Endodermal cell (in vitro differentiated cells): ENCODE measurements around the gene RBM24. TPM values are rescaled to one million over a fixed set of nuclear protein-coding genes. Genes with fewer than 3 reads are reported as not detected.

Experiments
- DNase-seq: peaks from one replicate; pipeline ENCODE4 v3.0.0-alpha.2; 2017
- H3K27ac ChIP-seq: 2 replicates; pipeline ENCODE4 v1.5.1; 2013; ENCODE audit warnings: mild to moderate bottlenecking, low read depth, low read length, moderate library complexity
- H3K27me3 ChIP-seq: 2 replicates; pipeline ENCODE4 v1.6.1; 2013; ENCODE audit warnings: mild to moderate bottlenecking, low read length, moderate library complexity; ENCODE audit not compliant: insufficient read depth, control insufficient read depth, poor library complexity, severe bottlenecking
- H3K36me3 ChIP-seq: 2 replicates; pipeline ENCODE4 v1.7.0; 2013; ENCODE audit warnings: mild to moderate bottlenecking, low read length, moderate library complexity; ENCODE audit not compliant: control insufficient read depth, insufficient read depth
- H3K4me1 ChIP-seq: one replicate; pipeline ENCODE4 v1.7.0; 2013; ENCODE audit warnings: low read length; ENCODE audit not compliant: control insufficient read depth, insufficient read depth
- H3K4me3 ChIP-seq: 2 replicates; pipeline ENCODE4 v1.5.1; 2013; ENCODE audit warnings: mild to moderate bottlenecking, low read length, moderate library complexity
- H3K9ac ChIP-seq: 2 replicates; pipeline ENCODE4 v1.6.1; 2013; ENCODE audit warnings: mild to moderate bottlenecking, low read length, moderate library complexity; ENCODE audit not compliant: poor library complexity, severe bottlenecking; ENCODE audit errors: extremely low read depth
- H3K9me3 ChIP-seq: 2 replicates; pipeline ENCODE4 v1.6.1; 2013; ENCODE audit warnings: mild to moderate bottlenecking, low read length, moderate library complexity; ENCODE audit not compliant: control insufficient read depth
- H3K27ac Mint-ChIP-seq: 2 replicates; pipeline ENCODE4 v1.8.0; 2020; ENCODE audit warnings: mixed read lengths
- H3K27me3 Mint-ChIP-seq: 2 replicates; pipeline ENCODE4 v1.8.0; 2021; ENCODE audit warnings: mild to moderate bottlenecking, mixed read lengths; ENCODE audit not compliant: insufficient read depth
- H3K36me3 Mint-ChIP-seq: 2 replicates; pipeline ENCODE4 v1.8.0; 2020; ENCODE audit warnings: low read depth, mixed read lengths
- H3K4me1 Mint-ChIP-seq: 2 replicates; pipeline ENCODE4 v1.8.0; 2020; ENCODE audit warnings: mixed read lengths
- H3K4me3 Mint-ChIP-seq: 2 replicates; pipeline ENCODE4 v1.8.0; 2020; ENCODE audit warnings: mild to moderate bottlenecking, moderate library complexity, mixed read lengths
- H3K9me3 Mint-ChIP-seq: 2 replicates; pipeline ENCODE4 v1.8.0; 2020; ENCODE audit warnings: mild to moderate bottlenecking, mixed read lengths
- CTCF ChIP-seq: fragments of 200-600 bp; sonication (generic); conservative IDR thresholded peaks from 2 replicates; pipeline ENCODE4 v1.5.0; 2021; ENCODE audit warnings: antibody characterized with exemption, mild to moderate bottlenecking
- WGBS, 2 experiments: methylation state at CpG; one replicate each; pipeline versions ENCODE4 v1.1.5 to v1.1.7; 2013; ENCODE audit warnings: missing lambda C conversion rate in 2 of 2, mixed read lengths in 1 of 2; ENCODE audit not compliant: insufficient coverage in 1 of 2, insufficient read length in 1 of 2; 5-methylcytosine and 5-hydroxymethylcytosine counted together
- total RNA-seq, 2 donors: library from RNA; stranded (reverse); fragmentation: NEBNext Ultra II Directional in 1 of 2; extraction: Animal tissue kit (Norgen Biotek cat#: 25700) in 1 of 2; gene quantifications; 2 replicates in 1 of 2; 3 replicates in 1 of 2; pipeline ENCODE4 v1.2.1, GENCODE V29; 2021

The RBM24 gene
- total RNA-seq, 2 donors from 2014 or later, result 15.2 to 18.9 TPM

GRCh38 chr6:17293395-17293794, 12.2 kb downstream of the RBM24 start:
- no peak overlapping the region for H3K9ac ChIP-seq

GRCh38 chr6:17297271-17298080, 16.3 kb downstream of the RBM24 start:
- WGBS, 2 experiments, result 88 to 93% methylated on average over 3 of the region's 3 CpGs
- H3K27me3 ChIP-seq, result no peaks in the 10 kb centered on the region
- H3K36me3 ChIP-seq, result peaks cover 16% of the 10 kb centered on the region
- H3K27ac ChIP-seq, result no peak overlapping the region
- no peaks in the 10 kb centered on the region for H3K4me1 ChIP-seq
- no peak overlapping the region for H3K9ac ChIP-seq
- Mint-ChIP-seq H3K9me3 (peaks cover 7% of the 10 kb centered on the region), H3K27me3 (peaks cover 2% of the 10 kb centered on the region), H3K27ac (no peak overlapping the region), H3K4me1 (no peaks in the 10 kb centered on the region), H3K36me3 (peaks cover 7% of the 10 kb centered on the region), H3K4me3 (no peak overlapping the region)
- DNase-seq, result no peak
- H3K9me3 ChIP-seq, result peaks cover 3% of the 10 kb centered on the region
- no peak for TF ChIP-seq CTCF
- no peak overlapping the region for H3K4me3 ChIP-seq

More at GRCh38 chr6:17293395-17293794, 12.2 kb downstream of the RBM24 start:
- Mint-ChIP-seq H3K4me1 (no peaks in the 10 kb centered on the region), H3K9me3 (no peaks in the 10 kb centered on the region), H3K4me3 (no peak overlapping the region), H3K36me3 (peaks cover 37% of the 10 kb centered on the region), H3K27ac (no peak overlapping the region), H3K27me3 (peaks cover 4% of the 10 kb centered on the region)
- no peaks in the 10 kb centered on the region for H3K27me3 ChIP-seq
- H3K27ac ChIP-seq, result no peak overlapping the region
- H3K9me3 ChIP-seq, result peaks cover 3% of the 10 kb centered on the region
- no peak for TF ChIP-seq CTCF
- no CpG with 5 or more reads among the region's 1 CpG for WGBS, 2 experiments
- DNase-seq, result no peak
- peaks cover 56% of the 10 kb centered on the region for H3K36me3 ChIP-seq
- H3K4me3 ChIP-seq, result no peak overlapping the region
- no peaks in the 10 kb centered on the region for H3K4me1 ChIP-seq

GRCh38 chr6:17298257-17298656, 17.1 kb downstream of the RBM24 start:
- Histone ChIP-seq H3K27me3 (no peaks in the 10 kb centered on the region), H3K9ac (no peak overlapping the region), H3K36me3 (peaks cover 8% of the 10 kb centered on the region), H3K27ac (no peak overlapping the region), H3K4me1 (no peaks in the 10 kb centered on the region), H3K9me3 (peaks cover 3% of the 10 kb centered on the region), H3K4me3 (no peak overlapping the region)
- Mint-ChIP-seq H3K27ac (no peak overlapping the region), H3K27me3 (peaks cover 2% of the 10 kb centered on the region), H3K9me3 (peaks cover 7% of the 10 kb centered on the region), H3K4me1 (no peaks in the 10 kb centered on the region), H3K36me3 (peaks cover 4% of the 10 kb centered on the region), H3K4me3 (no peak overlapping the region)
- DNase-seq, result no peak
- WGBS, 2 experiments, result 91 to 100% methylated on average over 1 of the region's 1 CpG
- TF ChIP-seq CTCF, result no peak
